ENCODE results near the gene TMEM30B.

TMEM30B gene

DNA sequence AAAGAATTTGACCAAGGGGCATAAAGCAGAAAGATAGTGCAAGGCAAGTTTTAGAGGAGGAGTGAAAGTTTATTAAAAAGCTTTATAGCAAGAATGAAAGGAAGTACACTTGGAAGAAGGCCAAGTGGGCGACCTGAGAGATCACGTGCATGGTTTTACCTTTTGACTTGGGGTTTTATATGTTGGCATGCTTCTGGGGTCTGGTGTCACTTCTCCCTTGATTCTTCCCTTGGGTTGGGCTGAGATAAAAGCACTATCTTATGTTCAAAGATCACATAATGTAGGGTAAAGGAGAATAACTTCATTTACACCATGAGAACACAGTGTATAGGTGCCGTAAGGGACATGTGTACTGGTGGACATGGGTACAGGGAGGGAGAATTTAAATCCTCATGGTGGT, 17.7 kb upstream of the TMEM30B start:
- Histone ChIP-seq H3K36me3 (ENCODE audit: insufficient read depth, low read depth, low read length) (no peaks in the 10 kb centered on the region), H3K4me1 (ENCODE audit: insufficient read depth, low read length) (peaks cover 19% of the 10 kb centered on the region; the same call in 1 of the 2 replicates), H3K4me3 (ENCODE audit: low read length) (no peak overlapping the region), H3K9ac (ENCODE audit: low read depth, low read length) (no peak overlapping the region), H3K27me3 (ENCODE audit: insufficient read depth, low read length) (0 out of 2 replicates have a peak, but pooled peaks cover 4% of the 10 kb centered on the region), H3K9me3 (ENCODE audit: insufficient read depth, low read depth, low read length) (no peaks in the 10 kb centered on the region), H3K27ac (ENCODE audit: low read length) (no peak overlapping the region)

DNA sequence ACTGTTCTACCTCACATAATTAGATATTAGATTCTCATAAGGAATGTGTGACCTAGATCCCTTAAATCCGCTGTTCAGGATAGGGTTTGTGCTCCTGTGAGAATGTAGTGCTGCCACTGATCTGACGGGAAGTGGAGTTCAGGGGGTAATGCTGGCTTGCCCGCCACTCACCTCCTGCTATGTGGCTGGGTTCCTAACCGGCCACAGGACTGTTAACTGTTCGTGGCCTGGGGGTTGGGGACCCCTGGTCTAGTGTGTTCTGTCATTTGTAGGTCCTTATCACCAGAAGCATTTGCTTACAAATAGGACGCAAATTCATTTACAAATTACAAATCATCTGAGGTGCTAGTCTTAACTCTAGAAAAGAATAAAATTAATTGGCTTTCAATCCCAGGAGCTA, 16.4 kb upstream of the TMEM30B start:
- H3K4me1 ChIP-seq (ENCODE audit: insufficient read depth, low read length): peaks cover 19% of the 10 kb centered on the region; the same call in 1 of the 2 replicates
- H3K27ac ChIP-seq (ENCODE audit: low read length): no peak overlapping the region
- H3K9me3 ChIP-seq (ENCODE audit: insufficient read depth, low read depth, low read length): no peaks in the 10 kb centered on the region
- H3K27me3 ChIP-seq (ENCODE audit: insufficient read depth, low read length): 0 out of 2 replicates have a peak, but pooled peaks cover 4% of the 10 kb centered on the region
- no peak overlapping the region for H3K4me3 ChIP-seq (ENCODE audit: low read length)
- H3K36me3 ChIP-seq (ENCODE audit: insufficient read depth, low read depth, low read length): no peaks in the 10 kb centered on the region
- H3K9ac ChIP-seq (ENCODE audit: low read depth, low read length): no peak overlapping the region

DNA sequence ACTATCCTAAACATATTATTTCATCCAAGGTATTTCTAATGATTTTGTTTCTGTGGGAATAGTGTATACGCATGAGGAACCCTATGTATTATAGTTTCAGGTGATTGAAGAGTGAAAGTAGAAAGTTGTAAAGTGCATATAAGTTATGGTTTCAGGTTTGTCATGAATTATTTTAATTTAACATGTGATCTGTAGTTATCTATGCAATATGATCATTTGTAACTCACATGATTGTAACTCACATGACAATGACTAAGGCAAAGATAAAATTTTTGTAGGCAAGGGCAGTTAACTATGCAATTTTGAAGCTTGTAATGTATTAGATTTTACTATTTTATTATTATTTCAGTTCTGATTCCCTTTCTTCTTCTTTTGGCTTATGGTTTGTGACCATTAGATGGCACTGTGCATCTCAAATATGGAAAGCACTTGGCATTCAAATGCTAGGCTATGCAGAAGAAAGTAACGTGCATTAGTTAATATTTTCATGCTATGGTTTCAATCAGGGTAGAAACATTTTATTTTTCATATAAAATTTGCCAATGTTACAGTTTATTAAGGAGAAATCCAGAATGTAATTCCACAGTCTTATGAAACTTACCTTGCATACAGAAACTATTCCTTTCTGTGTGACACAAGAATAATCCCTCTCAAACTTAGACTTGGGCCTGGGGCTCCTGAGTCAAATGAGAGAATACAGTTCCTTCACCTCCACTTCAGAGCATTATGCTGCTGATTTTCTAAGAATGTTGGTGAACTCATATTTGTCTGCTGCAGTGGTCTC, 15.8 kb upstream of the TMEM30B start:
- Histone ChIP-seq H3K27me3 (ENCODE audit: insufficient read depth, low read length) (0 out of 2 replicates have a peak, but pooled peaks cover 4% of the 10 kb centered on the region), H3K4me3 (ENCODE audit: low read length) (no peak overlapping the region), H3K9ac (ENCODE audit: low read depth, low read length) (no peak overlapping the region), H3K4me1 (ENCODE audit: insufficient read depth, low read length) (peaks cover 19% of the 10 kb centered on the region; the same call in 1 of the 2 replicates), H3K36me3 (ENCODE audit: insufficient read depth, low read depth, low read length) (no peaks in the 10 kb centered on the region), H3K27ac (ENCODE audit: low read length) (no peak overlapping the region), H3K9me3 (ENCODE audit: insufficient read depth, low read depth, low read length) (no peaks in the 10 kb centered on the region)

DNA sequence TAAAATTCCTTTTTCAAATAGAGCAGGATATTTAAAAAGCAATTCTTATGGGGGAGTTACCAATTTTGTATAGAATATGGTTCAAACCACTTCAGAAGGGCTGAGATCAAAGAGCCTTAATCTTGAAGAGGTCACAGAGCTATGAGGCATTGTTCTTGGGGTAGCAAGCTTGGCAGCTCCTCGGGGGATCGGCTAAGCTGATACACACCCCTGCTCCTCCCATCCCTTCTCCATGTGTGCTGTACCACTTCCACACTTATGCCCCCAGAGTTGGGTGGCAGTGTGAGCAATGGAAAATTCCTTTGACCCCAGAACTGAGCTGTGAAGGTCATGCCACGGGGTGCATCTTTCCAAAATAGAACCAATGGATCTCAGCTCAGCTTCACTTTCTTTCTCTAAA, 15.0 kb upstream of the TMEM30B start:
- H3K36me3 ChIP-seq (ENCODE audit: insufficient read depth, low read depth, low read length): no peaks in the 10 kb centered on the region
- H3K9me3 ChIP-seq (ENCODE audit: insufficient read depth, low read depth, low read length): no peaks in the 10 kb centered on the region
- H3K4me1 ChIP-seq (ENCODE audit: insufficient read depth, low read length): peaks cover 18% of the 10 kb centered on the region; the same call in 1 of the 2 replicates
- no peak overlapping the region for H3K27ac ChIP-seq (ENCODE audit: low read length)
- 0 out of 2 replicates have a peak, but pooled peaks cover 4% of the 10 kb centered on the region for H3K27me3 ChIP-seq (ENCODE audit: insufficient read depth, low read length)
- H3K4me3 ChIP-seq (ENCODE audit: low read length): no peak overlapping the region
- no peak overlapping the region for H3K9ac ChIP-seq (ENCODE audit: low read depth, low read length)

DNA sequence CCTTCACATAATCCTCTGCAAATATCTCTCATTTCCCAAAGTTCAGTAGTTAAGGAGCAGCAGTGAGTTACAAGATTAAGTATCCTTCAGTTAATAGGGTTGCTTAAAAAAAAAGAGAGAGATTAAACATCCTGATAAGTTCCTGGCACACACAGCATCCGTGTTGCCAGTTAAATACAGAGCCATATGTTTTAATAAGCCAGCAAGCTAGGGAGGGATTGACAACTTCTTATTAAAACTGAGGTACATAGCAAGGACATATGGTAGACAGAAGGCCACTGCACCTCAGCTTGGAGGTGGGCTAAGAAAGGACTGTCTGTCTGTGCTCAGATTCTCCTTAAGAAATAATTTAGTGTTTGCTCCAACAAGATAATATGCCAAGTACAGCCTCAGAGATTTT, 9.6 kb upstream of the TMEM30B start:
- no peaks in the 10 kb centered on the region for H3K36me3 ChIP-seq (ENCODE audit: insufficient read depth, low read depth, low read length)
- no peaks in the 10 kb centered on the region for H3K4me1 ChIP-seq (ENCODE audit: insufficient read depth, low read length)
- no peak overlapping the region for H3K27ac ChIP-seq (ENCODE audit: low read length)
- H3K27me3 ChIP-seq (ENCODE audit: insufficient read depth, low read length): no peaks in the 10 kb centered on the region
- no peak overlapping the region for H3K9ac ChIP-seq (ENCODE audit: low read depth, low read length)
- H3K9me3 ChIP-seq (ENCODE audit: insufficient read depth, low read depth, low read length): no peaks in the 10 kb centered on the region
- no peak overlapping the region for H3K4me3 ChIP-seq (ENCODE audit: low read length)

DNA sequence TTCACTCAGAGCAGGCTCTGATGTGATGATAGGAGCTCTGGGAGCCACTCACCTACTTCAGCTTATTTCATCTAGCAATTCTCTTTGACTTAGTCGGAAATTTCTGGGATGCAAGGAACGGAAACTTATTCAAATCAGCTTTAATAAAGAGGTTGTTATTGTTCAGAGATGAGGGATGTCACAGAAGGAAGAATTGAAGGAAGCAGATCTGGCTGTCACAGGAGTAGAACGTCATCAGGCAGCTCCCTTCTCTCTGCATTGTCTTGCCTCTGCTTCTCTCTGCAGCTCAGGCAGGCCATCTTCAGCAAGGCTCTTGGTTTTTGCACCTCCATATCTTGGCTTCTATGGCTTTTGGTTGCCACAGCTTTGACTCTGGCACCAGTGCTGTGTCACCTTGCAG, 7.6 kb upstream of the TMEM30B start:
- no peaks in the 10 kb centered on the region for H3K9me3 ChIP-seq (ENCODE audit: insufficient read depth, low read depth, low read length)
- H3K4me1 ChIP-seq (ENCODE audit: insufficient read depth, low read length): no peaks in the 10 kb centered on the region
- H3K27ac ChIP-seq (ENCODE audit: low read length): no peak overlapping the region
- no peaks in the 10 kb centered on the region; the same call in 1 of the 2 replicates for H3K27me3 ChIP-seq (ENCODE audit: insufficient read depth, low read length)
- no peaks in the 10 kb centered on the region for H3K36me3 ChIP-seq (ENCODE audit: insufficient read depth, low read depth, low read length)
- H3K4me3 ChIP-seq (ENCODE audit: low read length): no peak overlapping the region
- no peak overlapping the region for H3K9ac ChIP-seq (ENCODE audit: low read depth, low read length)

DNA sequence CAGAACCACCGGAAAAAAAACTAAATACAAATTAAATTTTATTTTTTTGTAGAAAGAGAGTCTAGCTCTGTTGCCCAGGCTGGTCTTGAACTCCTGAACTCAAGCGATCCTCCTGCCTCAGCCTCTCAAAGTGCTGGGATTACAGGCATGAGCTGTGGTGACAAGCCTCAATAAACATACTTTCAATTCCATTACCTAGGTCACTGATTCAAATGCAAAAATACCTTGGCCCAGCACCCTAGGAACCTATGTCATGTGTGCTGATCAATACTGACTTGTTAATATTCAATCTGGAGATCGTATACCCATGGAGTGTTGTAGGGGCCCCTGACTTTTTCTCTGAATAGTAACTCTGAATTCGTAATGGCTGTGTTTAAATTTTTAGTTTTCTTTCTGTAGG, 7.1 kb upstream of the TMEM30B start:
- no peaks in the 10 kb centered on the region for H3K36me3 ChIP-seq (ENCODE audit: insufficient read depth, low read depth, low read length)
- no peaks in the 10 kb centered on the region for H3K4me1 ChIP-seq (ENCODE audit: insufficient read depth, low read length)
- H3K27ac ChIP-seq (ENCODE audit: low read length): no peak overlapping the region
- no peaks in the 10 kb centered on the region for H3K9me3 ChIP-seq (ENCODE audit: insufficient read depth, low read depth, low read length)
- H3K9ac ChIP-seq (ENCODE audit: low read depth, low read length): no peak overlapping the region
- no peak overlapping the region for H3K4me3 ChIP-seq (ENCODE audit: low read length)
- H3K27me3 ChIP-seq (ENCODE audit: insufficient read depth, low read length): no peaks in the 10 kb centered on the region; the same call in 1 of the 2 replicates

DNA sequence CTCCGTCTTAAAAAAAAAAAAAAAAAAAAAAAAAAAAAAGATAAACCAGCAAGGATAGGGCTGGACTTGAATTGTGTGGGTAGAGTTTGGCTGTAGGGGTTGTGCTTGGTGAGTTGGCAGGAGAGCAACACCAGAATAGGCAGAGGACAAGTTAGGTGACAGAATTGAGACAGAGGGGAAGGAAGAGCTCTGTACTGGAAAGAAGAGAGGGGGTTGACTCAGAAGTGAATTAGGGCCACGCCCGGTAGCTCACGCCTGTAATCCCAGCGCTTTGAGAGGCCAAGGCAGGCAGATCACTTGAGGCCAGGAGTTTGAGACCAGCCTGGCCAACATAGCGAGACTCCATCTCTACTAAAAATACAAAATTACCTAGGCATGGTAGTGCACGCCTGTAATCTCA, 6.1 kb upstream of the TMEM30B start:
- Histone ChIP-seq H3K9ac (ENCODE audit: low read depth, low read length) (no peak overlapping the region), H3K36me3 (ENCODE audit: insufficient read depth, low read depth, low read length) (no peaks in the 10 kb centered on the region), H3K27me3 (ENCODE audit: insufficient read depth, low read length) (no peaks in the 10 kb centered on the region; the same call in none of the 2 replicates), H3K9me3 (ENCODE audit: insufficient read depth, low read depth, low read length) (no peaks in the 10 kb centered on the region), H3K27ac (ENCODE audit: low read length) (no peak overlapping the region), H3K4me3 (ENCODE audit: low read length) (no peak overlapping the region), H3K4me1 (ENCODE audit: insufficient read depth, low read length) (no peaks in the 10 kb centered on the region)

DNA sequence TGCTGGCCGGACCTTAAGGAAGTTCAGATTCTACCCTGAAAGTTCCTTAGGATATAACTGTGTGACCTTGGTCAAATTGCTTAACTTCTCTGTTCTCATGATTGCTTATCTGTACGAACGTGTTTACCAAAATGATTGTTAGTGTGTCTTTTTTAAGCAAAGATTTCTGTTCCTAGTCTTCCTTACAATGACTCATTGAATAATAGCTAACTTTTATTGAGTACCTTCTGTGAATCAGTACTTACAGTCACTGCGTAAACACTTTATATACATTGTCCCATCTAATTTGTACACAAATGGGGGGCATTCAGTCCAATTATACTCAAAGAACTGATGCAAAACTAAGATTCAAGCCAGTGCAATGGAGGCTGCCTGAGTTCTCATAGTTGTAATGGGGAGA, 4.2 kb upstream of the TMEM30B start:
- Histone ChIP-seq H3K9ac (ENCODE audit: low read depth, low read length) (no peak overlapping the region), H3K4me3 (ENCODE audit: low read length) (no peak overlapping the region), H3K36me3 (ENCODE audit: insufficient read depth, low read depth, low read length) (no peaks in the 10 kb centered on the region), H3K9me3 (ENCODE audit: insufficient read depth, low read depth, low read length) (no peaks in the 10 kb centered on the region), H3K27me3 (ENCODE audit: insufficient read depth, low read length) (peaks cover 13% of the 10 kb centered on the region), H3K27ac (ENCODE audit: low read length) (no peak overlapping the region), H3K4me1 (ENCODE audit: insufficient read depth, low read length) (no peaks in the 10 kb centered on the region)

DNA sequence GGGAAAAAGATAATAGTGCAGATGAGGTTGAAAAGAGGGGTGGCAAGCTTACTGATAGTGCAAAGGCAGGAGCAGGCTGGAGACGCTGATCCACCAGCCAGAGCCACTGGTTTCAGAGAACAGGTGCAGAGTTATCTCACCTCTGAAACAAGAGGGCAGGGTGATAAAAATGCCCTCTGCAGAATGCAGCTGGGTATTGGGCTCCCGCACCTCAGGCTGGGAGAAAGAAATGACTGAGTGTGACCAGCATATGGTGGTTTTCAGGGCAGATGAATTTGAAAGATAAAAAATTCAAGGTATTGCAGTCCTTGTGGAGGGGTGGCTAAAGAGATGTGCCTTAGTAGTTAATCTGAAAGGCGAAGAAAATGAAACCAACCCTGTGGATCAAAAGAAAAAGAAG, 2.9 kb upstream of the TMEM30B start:
- H3K27ac ChIP-seq (ENCODE audit: low read length): no peak overlapping the region
- H3K9me3 ChIP-seq (ENCODE audit: insufficient read depth, low read depth, low read length): no peaks in the 10 kb centered on the region
- peaks cover 26% of the 10 kb centered on the region for H3K27me3 ChIP-seq (ENCODE audit: insufficient read depth, low read length)
- no peaks in the 10 kb centered on the region for H3K36me3 ChIP-seq (ENCODE audit: insufficient read depth, low read depth, low read length)
- no peaks in the 10 kb centered on the region; the same call in 1 of the 2 replicates for H3K4me1 ChIP-seq (ENCODE audit: insufficient read depth, low read length)
- no peak overlapping the region for H3K4me3 ChIP-seq (ENCODE audit: low read length)
- no peak overlapping the region for H3K9ac ChIP-seq (ENCODE audit: low read depth, low read length)

DNA sequence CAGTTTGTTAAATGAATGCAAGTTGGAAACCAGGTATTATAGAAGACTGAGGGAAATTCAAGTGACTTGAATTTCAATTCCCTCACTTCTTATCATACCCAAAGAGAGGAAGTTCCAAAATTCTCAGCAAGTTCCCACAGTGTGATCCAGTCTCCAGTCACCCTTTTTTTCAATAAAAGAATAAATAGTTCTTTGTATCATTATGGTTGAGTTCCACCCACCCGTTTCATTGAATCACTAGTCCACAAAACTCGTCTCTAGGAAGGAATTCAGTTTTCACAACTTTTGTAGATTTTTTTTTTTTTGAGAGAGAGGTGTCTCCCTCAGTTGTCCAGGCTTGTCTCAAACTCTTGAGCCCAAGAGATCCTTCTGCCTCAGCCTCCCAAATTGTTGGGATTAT, 1.6 kb upstream of the TMEM30B start:
- no peak overlapping the region for H3K27ac ChIP-seq (ENCODE audit: low read length)
- H3K9ac ChIP-seq (ENCODE audit: low read depth, low read length): no peak overlapping the region
- H3K27me3 ChIP-seq (ENCODE audit: insufficient read depth, low read length): peaks cover 35% of the 10 kb centered on the region
- H3K9me3 ChIP-seq (ENCODE audit: insufficient read depth, low read depth, low read length): no peaks in the 10 kb centered on the region
- H3K4me3 ChIP-seq (ENCODE audit: low read length): no peak overlapping the region
- no peaks in the 10 kb centered on the region for H3K36me3 ChIP-seq (ENCODE audit: insufficient read depth, low read depth, low read length)
- H3K4me1 ChIP-seq (ENCODE audit: insufficient read depth, low read length): no peaks in the 10 kb centered on the region; the same call in 1 of the 2 replicates

DNA sequence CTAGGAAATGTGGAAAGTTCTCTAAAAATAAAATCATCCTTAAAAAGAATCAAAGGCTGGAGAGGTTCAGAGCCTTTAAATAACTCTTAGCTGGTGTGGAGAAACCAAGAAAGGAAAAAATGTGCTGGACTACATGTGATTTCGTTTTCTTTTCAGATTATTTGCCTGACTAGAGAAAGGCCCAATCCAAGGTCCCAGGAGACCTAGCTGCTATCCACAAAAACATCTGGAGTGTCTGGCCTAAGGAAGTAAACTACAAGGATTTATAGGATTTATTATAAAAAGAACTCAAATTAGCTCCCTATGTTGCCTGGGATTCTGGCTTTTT, 774 bp upstream of the TMEM30B start:
- H3K9me3 ChIP-seq (ENCODE audit: insufficient read depth, low read depth, low read length): no peaks in the 10 kb centered on the region
- no peaks in the 10 kb centered on the region; the same call in 1 of the 2 replicates for H3K4me1 ChIP-seq (ENCODE audit: insufficient read depth, low read length)
- 0 out of 2 replicates have a peak overlapping the region, but pooled peaks have one; percentile 73 for H3K4me3 ChIP-seq (ENCODE audit: low read length)
- H3K9ac ChIP-seq (ENCODE audit: low read depth, low read length): no peak overlapping the region
- peaks cover 35% of the 10 kb centered on the region for H3K27me3 ChIP-seq (ENCODE audit: insufficient read depth, low read length)
- H3K36me3 ChIP-seq (ENCODE audit: insufficient read depth, low read depth, low read length): no peaks in the 10 kb centered on the region
- H3K27ac ChIP-seq (ENCODE audit: low read length): no peak overlapping the region
